Psoas muscle (tissue), 8 donors: Measurements from ENCODE around the gene ARFRP1. TPM values are rescaled to one million over a fixed set of nuclear protein-coding genes. Genes with fewer than 3 reads are reported as not detected.
A peak's percentile ranks its signal among the peaks of the same experiment; 100 is the strongest.

Experiments used
- ATAC-seq, 4 donors: fragments of 200-7000 bp; cut with Tn5 transposase; one replicate each; pipeline ENCODE4 v1.9.1; 2020; ENCODE audit warnings: moderate library complexity in 3 of 4, mild to moderate bottlenecking in 2 of 4
- DNase-seq, 2 donors: peaks; one replicate each; pipeline ENCODE4 v3.0.0-alpha.2; 2020
- H3K27ac ChIP-seq: fragments of 200-600 bp; one replicate; pipeline ENCODE4 v1.8.0; 2022
- H3K27me3 ChIP-seq, 3 donors: fragments of 200-600 bp in 1 of 3; one replicate each; pipeline versions ENCODE4 v1.6.1 to v1.8.0; 2013 to 2022; ENCODE audit warnings: low read length in 2 of 3, mild to moderate bottlenecking in 2 of 3, moderate library complexity in 1 of 3; ENCODE audit not compliant: insufficient read depth in 3 of 3
- H3K36me3 ChIP-seq, 2 donors: fragments of 200-600 bp in 1 of 2; one replicate each; pipeline versions ENCODE4 v1.6.1 to v1.8.0; 2013 to 2022; ENCODE audit warnings: low read depth in 1 of 2, mild to moderate bottlenecking in 1 of 2, moderate library complexity in 1 of 2; ENCODE audit not compliant: insufficient read depth in 1 of 2
- H3K4me1 ChIP-seq: fragments of 200-600 bp; one replicate; pipeline ENCODE4 v1.8.0; 2022
- H3K4me3 ChIP-seq: fragments of 200-600 bp; one replicate; pipeline ENCODE4 v1.8.0; 2022; ENCODE audit warnings: mild to moderate bottlenecking
- H3K9me3 ChIP-seq: fragments of 200-600 bp; one replicate; pipeline ENCODE4 v1.8.0; 2022
- WGBS, 3 donors: extraction: QIAGEN DNeasy Blood & Tissue Kit; methylation state at CpG; one replicate each; pipeline versions ENCODE4 v1.1.6 to v1.1.7; 2013; 5-methylcytosine and 5-hydroxymethylcytosine counted together
- intact Hi-C, 2 donors: fragments of 100-400 bp; cut with DNase I; formaldehyde crosslinking; loops; one replicate each; pipeline versions ENCODE4 v1.11.0 to v1.14.2; 2022
- polyA plus RNA-seq, 3 donors: library from polyadenylated mRNA; stranded (reverse); fragments of 200-250 nt; gene quantifications; one replicate each; pipeline ENCODE4 v1.2.3, GENCODE V29; 2013
- total RNA-seq, 4 donors: library from RNA; stranded (reverse); fragmentation: NEBNext Ultra II Directional in 2 of 4; extraction: Animal tissue kit (Norgen Biotek cat#: 25700) in 2 of 4; gene quantifications; one replicate each; pipeline versions ENCODE4 v1.2.1 to v1.2.4, GENCODE V29; 2021 to 2023
- TF ChIP-seq, protein P1 (sequence below): fragments of 200-600 bp; IDR thresholded peaks from one replicate; pipeline ENCODE4 v1.8.0; 2022; ENCODE audit warnings: antibody characterized with exemption
- donor health status: healthy with polysubstance abuse.
- donor health status: DM: no; HTN: no; CAD: no; lungs with moderate emphysema.
- donor health status: Bipolar disorder and iron deficiency.
- donor health status: healthy.
- donor health status: DM: yes; HTN: yes; CAD: no.
- donor health status: DM: no; HTN: no; CAD: no.
- donor health status: DM: no; HTN: no; CAD: no.
- donor health status: DM: yes; HTN: yes; CAD: no.

The ARFRP1 gene
- total and polyA plus RNA-seq, 7 donors: 22.9 to 74.0 (median 32.5) TPM

GRCh38 chr20:63735859-63736718 is 28.3 kb upstream of the ARFRP1 start, which contains the start of gene LIME1:
Gene LIME1 (plus strand): TSS chr20:63736664. CDS start chr20:63737550, 886 bp downstream.
- no peak within 1 kb of the TSS for H3K27ac ChIP-seq
- DNase-seq: peak in 1 of 2 donors; percentile 58
- no peak for ATAC-seq

GRCh38 chr20:63734946-63735858 is 27.4 kb upstream of the ARFRP1 start:
- Histone ChIP-seq H3K27ac (no peak overlapping the region), H3K36me3 (peaks cover 0 to 29% of the 10 kb centered on the region in 2 donors), H3K4me3 (no peak overlapping the region), H3K27me3 (no peaks in the 10 kb centered on the region), H3K9me3 (no peaks in the 10 kb centered on the region), H3K4me1 (peaks cover 7% of the 10 kb centered on the region)
- TF ChIP-seq, protein P1, sequence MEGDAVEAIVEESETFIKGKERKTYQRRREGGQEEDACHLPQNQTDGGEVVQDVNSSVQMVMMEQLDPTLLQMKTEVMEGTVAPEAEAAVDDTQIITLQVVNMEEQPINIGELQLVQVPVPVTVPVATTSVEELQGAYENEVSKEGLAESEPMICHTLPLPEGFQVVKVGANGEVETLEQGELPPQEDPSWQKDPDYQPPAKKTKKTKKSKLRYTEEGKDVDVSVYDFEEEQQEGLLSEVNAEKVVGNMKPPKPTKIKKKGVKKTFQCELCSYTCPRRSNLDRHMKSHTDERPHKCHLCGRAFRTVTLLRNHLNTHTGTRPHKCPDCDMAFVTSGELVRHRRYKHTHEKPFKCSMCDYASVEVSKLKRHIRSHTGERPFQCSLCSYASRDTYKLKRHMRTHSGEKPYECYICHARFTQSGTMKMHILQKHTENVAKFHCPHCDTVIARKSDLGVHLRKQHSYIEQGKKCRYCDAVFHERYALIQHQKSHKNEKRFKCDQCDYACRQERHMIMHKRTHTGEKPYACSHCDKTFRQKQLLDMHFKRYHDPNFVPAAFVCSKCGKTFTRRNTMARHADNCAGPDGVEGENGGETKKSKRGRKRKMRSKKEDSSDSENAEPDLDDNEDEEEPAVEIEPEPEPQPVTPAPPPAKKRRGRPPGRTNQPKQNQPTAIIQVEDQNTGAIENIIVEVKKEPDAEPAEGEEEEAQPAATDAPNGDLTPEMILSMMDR: no peak
- DNase-seq (no peak), ATAC-seq (no peak)
- intact Hi-C loops: loop anchor here in 1 of 2 donors (5.0 kb wide), 1 partner anchor 33 kb away; no protein-coding TSS in a partner anchor
- 80 to 83% (median 81%) methylated on average over 48 of the region's 48 CpGs for WGBS, 3 donors

More at GRCh38 chr20:63735859-63736718, 28.3 kb upstream of the ARFRP1 start, which contains the start of gene LIME1:
- Histone ChIP-seq H3K9me3 (no peaks in the 10 kb centered on the region), H3K4me1 (peaks cover 7% of the 10 kb centered on the region), H3K27me3 (no peaks in the 10 kb centered on the region), H3K4me3 (peak within 1 kb of the TSS; percentile 25), H3K36me3 (peaks cover 0 to 29% of the 10 kb centered on the region in 2 donors)
- intact Hi-C loops: loop anchor here in 1 of 2 donors (5.0 kb wide), 1 partner anchor 34 kb away; no protein-coding TSS in a partner anchor
- TF ChIP-seq, protein P1: no peak
- 70 to 81% (median 72%) methylated on average over 23 to 31 of the region's 31 CpGs for WGBS, 3 donors

- DNase-seq: no peak
- Histone ChIP-seq H3K27me3 (no peaks in the 10 kb centered on the region), H3K4me1 (peaks cover 7% of the 10 kb centered on the region), H3K9me3 (no peaks in the 10 kb centered on the region), H3K4me3 (no peak overlapping the region), H3K36me3 (peaks cover 0 to 29% of the 10 kb centered on the region in 2 donors), H3K27ac (no peak overlapping the region)
- TF ChIP-seq, protein P1: no peak
- ATAC-seq: no peak
- WGBS, 3 donors: 87 to 91% (median 90%) methylated on average over 24 to 25 of the region's 25 CpGs
- intact Hi-C loops: no loop called here
These were observed 26.6 kb upstream of the ARFRP1 start for GRCh38 chr20:63734111-63734945.

DNA sequence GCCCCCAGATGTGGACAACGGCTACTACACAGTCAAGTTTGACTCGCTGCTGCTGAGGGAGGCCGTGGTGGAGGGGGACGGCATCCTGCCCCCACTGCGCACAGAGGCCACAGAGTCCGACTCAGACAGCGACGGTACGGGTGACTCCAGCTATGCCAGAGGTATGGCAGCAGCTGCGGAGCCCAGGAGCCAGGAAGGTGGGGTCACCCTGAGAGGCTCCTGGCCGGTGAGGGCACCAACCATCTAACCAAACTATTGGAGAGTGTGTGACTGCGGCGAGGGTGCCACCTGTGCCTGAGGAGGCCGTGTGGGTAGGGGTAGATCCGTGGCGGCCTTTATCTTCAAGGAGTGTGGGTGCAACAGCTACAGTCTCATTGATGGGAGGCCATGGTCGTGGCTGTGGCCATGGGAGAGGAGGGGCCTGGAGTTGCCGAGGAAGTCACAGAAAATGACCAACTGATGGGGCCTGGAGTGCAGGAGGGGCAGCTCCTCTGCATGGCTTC is 25.9 kb upstream of the ARFRP1 start:
- Histone ChIP-seq H3K9me3 (no peaks in the 10 kb centered on the region), H3K4me1 (peaks cover 6% of the 10 kb centered on the region), H3K36me3 (peaks cover 0 to 29% of the 10 kb centered on the region in 2 donors), H3K27ac (no peak overlapping the region), H3K27me3 (no peaks in the 10 kb centered on the region), H3K4me3 (no peak overlapping the region)
- intact Hi-C loops: no loop called here
- ATAC-seq: no peak
- no peak for DNase-seq
- TF ChIP-seq, protein P1: no peak
- 89 to 90% (median 89%) methylated on average over 18 of the region's 18 CpGs for WGBS, 3 donors
